Superior temporal gyrus (tissue), 1 donor: ENCODE measurements around the gene CA9.

Experiments used
- DNase-seq: peaks from one replicate; pipeline ENCODE4 v3.0.0-alpha.2; 2016; ENCODE audit errors: extremely low spot score

The CA9 gene

GRCh38 chr9:35691757-35692301 is 18.1 kb downstream of the CA9 start:
- no peak for DNase-seq

GRCh38 chr9:35695943-35696401 is 22.2 kb downstream of the CA9 start:
- DNase-seq: no peak

GRCh38 chr9:35696520-35697215 is 22.9 kb downstream of the CA9 start:
- DNase-seq: peak; percentile 66

- DNase-seq: no peak
Observed at GRCh38 chr9:35697486-35697885, 23.8 kb downstream of the CA9 start.

- no peak for DNase-seq
Observed at GRCh38 chr9:35698231-35698630, 24.5 kb downstream of the CA9 start.

GRCh38 chr9:35700031-35700430 is 26.3 kb downstream of the CA9 start:
- DNase-seq: no peak

GRCh38 chr9:35700942-35701341 is 27.2 kb downstream of the CA9 start:
- DNase-seq: no peak

GRCh38 chr9:35702696-35703095 is 29.0 kb downstream of the CA9 start:
- no peak for DNase-seq

- no peak for DNase-seq
Observed at GRCh38 chr9:35703906-35704672, 30.4 kb downstream of the CA9 start.

GRCh38 chr9:35705372-35705771 is 31.6 kb downstream of the CA9 start:
- DNase-seq: no peak

- DNase-seq: no peak
Observed at GRCh38 chr9:35705836-35706430, 32.2 kb downstream of the CA9 start.

GRCh38 chr9:35706951-35707350 is 33.2 kb downstream of the CA9 start:
- no peak for DNase-seq

GRCh38 chr9:35708146-35708545 is 34.4 kb downstream of the CA9 start:
- no peak for DNase-seq

GRCh38 chr9:35710818-35711500 is 37.2 kb downstream of the CA9 start:
- no peak for DNase-seq

GRCh38 chr9:35711501-35712428 is 38.0 kb downstream of the CA9 start:
- DNase-seq: no peak

GRCh38 chr9:35712762-35713400 is 39.2 kb downstream of the CA9 start:
- DNase-seq: no peak

- DNase-seq: no peak
Observed at GRCh38 chr9:35713578-35713977, 39.9 kb downstream of the CA9 start.

GRCh38 chr9:35714123-35714522 is 40.4 kb downstream of the CA9 start:
- DNase-seq: no peak

GRCh38 chr9:35714579-35715252 is 41.0 kb downstream of the CA9 start:
- no peak for DNase-seq

- no peak for DNase-seq
Observed at GRCh38 chr9:35716230-35716629, 42.5 kb downstream of the CA9 start.
